Bronchial epithelial cell (primary cell): ENCODE data around the gene ALOX5. TPM values are rescaled to one million over a fixed set of nuclear protein-coding genes. Genes with fewer than 3 reads are reported as not detected.
"Not testable (repeated sequence)": the region's sequence is repeated elsewhere in the genome, so short reads cannot be mapped to it uniquely, and the experiment has no call there.

Source experiments
- DNase-seq: peaks from one replicate; pipeline ENCODE4 v3.0.0-alpha.2; 2010; ENCODE audit warnings: low read depth
- FAIRE-seq: peaks from 2 replicates; lab custom pipeline; 2011; peaks lifted over from hg19 to GRCh38; lab: Jason Lieb, UNC
- H3K27me3 ChIP-seq: 2 replicates; pipeline ENCODE4 v1.5.1; 2011; ENCODE audit warnings: low read length; ENCODE audit not compliant: control insufficient read depth, insufficient read depth
- H3K36me3 ChIP-seq: 2 replicates; pipeline ENCODE4 v1.5.1; 2011; ENCODE audit warnings: low read length; ENCODE audit not compliant: control insufficient read depth, insufficient read depth
- H3K4me3 ChIP-seq: 2 replicates; pipeline ENCODE4 v1.5.1; 2011; ENCODE audit warnings: mild to moderate bottlenecking, low read depth, low read length, control low read depth
- CTCF ChIP-seq: IDR thresholded peaks from 2 replicates; pipeline ENCODE4 v1.5.1; 2011; ENCODE audit warnings: mild to moderate bottlenecking, moderate library complexity, low read length, control low read depth, inconsistent platforms; ENCODE audit not compliant: insufficient read depth, severe bottlenecking
- total RNA-seq: library from RNA; depleted of rRNA; stranded (reverse); fragments of >200 nt; gene quantifications from 2 replicates; pipeline ENCODE4 v1.2.1, GENCODE V29; 2014

The ALOX5 gene
- total RNA-seq, 1 donor from 2014 or later: 0.26 TPM

GRCh38 chr10:45409782-45410181 lies 35.8 kb downstream of the ALOX5 start:
- no peak overlapping the region for H3K4me3 ChIP-seq

GRCh38 chr10:45410489-45410806 lies 36.4 kb downstream of the ALOX5 start:
- no peak for DNase-seq
- no peaks in the 10 kb centered on the region for H3K36me3 ChIP-seq
- TF ChIP-seq CTCF: no peak
- no peak overlapping the region for H3K4me3 ChIP-seq
- FAIRE-seq: no peak
- no peaks in the 10 kb centered on the region for H3K27me3 ChIP-seq

More at GRCh38 chr10:45409782-45410181, 35.8 kb downstream of the ALOX5 start:
- FAIRE-seq: no peak
- no peak for TF ChIP-seq CTCF
- no peak for DNase-seq
- no peaks in the 10 kb centered on the region for H3K27me3 ChIP-seq
- H3K36me3 ChIP-seq: no peaks in the 10 kb centered on the region

- FAIRE-seq: no peak
- Histone ChIP-seq H3K27me3 (no peaks in the 10 kb centered on the region), H3K36me3 (no peaks in the 10 kb centered on the region), H3K4me3 (no peak overlapping the region)
- no peak for TF ChIP-seq CTCF
- DNase-seq: no peak
Measured at GRCh38 chr10:45410807-45411606, 37.0 kb downstream of the ALOX5 start.

- no peak for TF ChIP-seq CTCF
- no peak for FAIRE-seq
- H3K4me3 ChIP-seq: no peak overlapping the region
- no peaks in the 10 kb centered on the region for H3K27me3 ChIP-seq
- no peaks in the 10 kb centered on the region for H3K36me3 ChIP-seq
- DNase-seq: no peak
Measured at GRCh38 chr10:45411607-45411940, 37.6 kb downstream of the ALOX5 start.

- FAIRE-seq: not testable (repeated sequence)
Measured at GRCh38 chr10:45415062-45415461, 41.0 kb downstream of the ALOX5 start.

GRCh38 chr10:45416603-45417002 lies 42.6 kb downstream of the ALOX5 start:
- H3K4me3 ChIP-seq: no peak overlapping the region
- H3K27me3 ChIP-seq: peaks cover 11% of the 10 kb centered on the region
- FAIRE-seq: no peak
- DNase-seq: no peak
- no peak for TF ChIP-seq CTCF
- no peaks in the 10 kb centered on the region for H3K36me3 ChIP-seq

More at GRCh38 chr10:45415062-45415461, 41.0 kb downstream of the ALOX5 start:
- not testable (repeated sequence) for H3K27me3 ChIP-seq, DNase-seq, H3K4me3 ChIP-seq, H3K36me3 ChIP-seq
